Testis (tissue), 2 donors: ENCODE data around the gene PNMA8B.

Experiments
- POLR2A ChIP-seq: fragments of 450-650 bp; IDR thresholded peaks from one replicate; pipeline ENCODE4 v1.6.1; 2017; ENCODE audit warnings: antibody characterized with exemption, mild to moderate bottlenecking, moderate library complexity
- TF ChIP-seq, protein P1 (sequence below), 3 experiments: fragments of 450-650 bp in 2 of 3; fragments of 200-600 bp in 1 of 3; sonication (generic) in 1 of 3; IDR thresholded peaks; one replicate each; pipeline ENCODE4 v1.5.1; 2016 to 2019; ENCODE audit warnings: antibody characterized with exemption in 3 of 3, mild to moderate bottlenecking in 2 of 3, moderate library complexity in 1 of 3

DNA sequence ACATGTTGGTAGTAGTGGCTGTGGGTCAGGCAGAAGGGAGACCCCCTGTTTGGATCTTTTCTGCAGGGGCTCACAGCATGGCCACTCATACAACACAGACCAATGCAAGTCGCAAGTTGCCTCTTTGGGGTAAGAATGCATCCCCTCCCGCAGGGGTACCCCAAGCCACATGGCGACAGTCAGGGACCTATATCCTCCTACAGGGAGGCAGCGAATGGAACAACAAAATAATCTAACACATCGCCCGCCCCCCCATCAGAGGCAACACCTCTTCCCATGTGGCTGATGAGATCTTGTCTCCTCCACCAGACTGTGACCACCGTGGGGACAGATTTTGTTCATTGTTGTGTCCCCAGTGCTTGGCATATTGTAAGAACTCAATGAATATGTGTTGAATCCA, 40.7 kb upstream of the PNMA8B start:
- TF ChIP-seq, protein P1, sequence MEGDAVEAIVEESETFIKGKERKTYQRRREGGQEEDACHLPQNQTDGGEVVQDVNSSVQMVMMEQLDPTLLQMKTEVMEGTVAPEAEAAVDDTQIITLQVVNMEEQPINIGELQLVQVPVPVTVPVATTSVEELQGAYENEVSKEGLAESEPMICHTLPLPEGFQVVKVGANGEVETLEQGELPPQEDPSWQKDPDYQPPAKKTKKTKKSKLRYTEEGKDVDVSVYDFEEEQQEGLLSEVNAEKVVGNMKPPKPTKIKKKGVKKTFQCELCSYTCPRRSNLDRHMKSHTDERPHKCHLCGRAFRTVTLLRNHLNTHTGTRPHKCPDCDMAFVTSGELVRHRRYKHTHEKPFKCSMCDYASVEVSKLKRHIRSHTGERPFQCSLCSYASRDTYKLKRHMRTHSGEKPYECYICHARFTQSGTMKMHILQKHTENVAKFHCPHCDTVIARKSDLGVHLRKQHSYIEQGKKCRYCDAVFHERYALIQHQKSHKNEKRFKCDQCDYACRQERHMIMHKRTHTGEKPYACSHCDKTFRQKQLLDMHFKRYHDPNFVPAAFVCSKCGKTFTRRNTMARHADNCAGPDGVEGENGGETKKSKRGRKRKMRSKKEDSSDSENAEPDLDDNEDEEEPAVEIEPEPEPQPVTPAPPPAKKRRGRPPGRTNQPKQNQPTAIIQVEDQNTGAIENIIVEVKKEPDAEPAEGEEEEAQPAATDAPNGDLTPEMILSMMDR (IDR thresholded peaks at IDR 0.05), result no peak
- TF ChIP-seq POLR2A, result no peak
